HG03066 (cell line): ENCODE results near the gene LRRC1.
A peak's percentile ranks its signal among the peaks of the same experiment; 100 is the strongest.

Experiments used
- ATAC-seq: cut with Tn5 transposase; IDR thresholded peaks from one replicate; pipeline ENCODE4 v1.9.1; 2021; ENCODE audit warnings: low read depth; ENCODE audit not compliant: unreplicated experiment

Gene LRRC1

GRCh38 chr6:53918854-53919510 lies 124.2 kb downstream of the LRRC1 start:
- no peak for ATAC-seq

- ATAC-seq: no peak
Observed at GRCh38 chr6:53919881-53920360, 125.1 kb downstream of the LRRC1 start.

GRCh38 chr6:53920881-53921280 lies 126.1 kb downstream of the LRRC1 start:
- no peak for ATAC-seq

DNA sequence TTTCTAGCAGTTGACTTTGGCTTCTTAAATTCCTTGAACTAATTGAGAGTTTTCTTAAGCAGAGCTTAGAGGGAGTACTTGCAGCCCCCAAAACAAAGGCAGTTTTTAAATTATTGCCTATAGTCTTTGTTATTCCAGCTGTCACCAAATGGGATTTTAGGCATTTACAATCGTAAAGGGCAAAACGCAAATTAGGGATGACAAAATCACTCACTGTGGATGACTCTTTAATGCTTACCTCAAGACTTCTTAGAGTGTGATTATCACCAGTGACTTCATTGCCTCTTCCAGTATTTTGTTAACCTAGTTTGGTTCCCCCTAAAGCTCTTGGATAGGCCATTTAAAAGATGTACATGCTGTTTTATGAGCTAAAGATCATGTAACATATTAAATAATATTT lies 126.8 kb downstream of the LRRC1 start:
- ATAC-seq: no peak

DNA sequence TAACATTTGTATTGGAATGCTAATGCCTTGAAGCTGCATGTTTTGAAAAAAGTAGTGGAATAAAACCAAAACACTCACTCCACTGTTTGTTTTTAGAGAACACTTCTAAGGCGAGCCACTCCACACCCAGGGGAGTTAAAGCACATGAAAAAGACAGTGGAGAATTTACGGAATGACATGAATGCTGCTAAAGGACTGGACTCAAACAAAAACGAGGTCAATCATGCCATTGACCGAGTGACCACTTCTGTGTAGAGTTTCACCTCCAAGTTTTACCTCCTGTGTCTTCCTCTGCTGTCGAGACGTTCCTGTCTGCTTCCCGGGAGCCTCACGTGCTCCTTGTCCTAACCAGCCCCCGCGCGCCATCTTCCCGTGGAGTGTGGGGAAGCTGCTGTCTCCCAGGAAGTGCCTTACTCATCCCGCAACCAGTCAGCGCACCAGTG lies 127.8 kb downstream of the LRRC1 start:
- ATAC-seq: no peak

- ATAC-seq: peak; percentile 69
Observed at GRCh38 chr6:53924277-53924676, 129.5 kb downstream of the LRRC1 start.

- ATAC-seq: no peak
Observed at GRCh38 chr6:53924821-53925422, 130.1 kb downstream of the LRRC1 start.

- no peak for ATAC-seq
Observed at GRCh38 chr6:53925891-53926290, 131.1 kb downstream of the LRRC1 start.

DNA sequence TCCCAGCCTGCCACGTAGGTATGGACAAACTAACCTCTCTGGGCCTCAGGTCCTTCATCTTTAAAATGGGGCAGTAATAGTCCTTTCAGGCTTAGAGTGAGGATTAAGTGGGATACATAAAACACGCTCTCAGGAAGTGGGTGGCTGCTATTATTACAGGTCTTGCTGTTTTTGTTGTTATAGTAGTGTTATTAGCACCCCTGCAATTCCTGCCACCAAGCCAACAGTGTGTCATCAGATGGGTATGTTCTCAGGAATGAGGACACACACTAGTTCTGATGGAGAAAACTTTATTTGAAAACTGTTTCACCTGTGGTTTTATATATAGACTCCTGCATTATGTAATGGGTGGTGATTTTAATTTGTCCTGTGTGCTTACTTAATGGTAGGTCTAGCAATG lies 131.7 kb downstream of the LRRC1 start:
- no peak for ATAC-seq

GRCh38 chr6:53928641-53929040 lies 133.8 kb downstream of the LRRC1 start:
- no peak for ATAC-seq

GRCh38 chr6:53929041-53929820 lies 134.4 kb downstream of the LRRC1 start:
- ATAC-seq: no peak

DNA sequence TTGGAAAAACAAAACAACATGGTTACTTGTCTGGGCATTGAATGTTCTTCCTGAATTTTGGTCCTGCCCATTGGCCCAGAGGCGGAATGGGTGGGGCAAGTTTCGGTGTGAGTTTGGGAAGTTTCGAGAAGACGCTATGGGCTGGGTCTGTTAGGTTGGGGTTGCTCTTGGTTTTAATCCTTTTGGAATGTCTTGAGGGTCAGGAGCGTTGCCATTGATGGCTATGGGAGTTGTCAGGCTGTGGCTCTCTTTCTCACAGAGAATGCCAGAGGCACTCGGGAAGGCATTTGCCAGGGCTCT lies 135.0 kb downstream of the LRRC1 start:
- ATAC-seq: no peak

- ATAC-seq: no peak
Observed at GRCh38 chr6:53930330-53930729, 135.5 kb downstream of the LRRC1 start.

- no peak for ATAC-seq
Observed at GRCh38 chr6:53931086-53931485, 136.3 kb downstream of the LRRC1 start.

DNA sequence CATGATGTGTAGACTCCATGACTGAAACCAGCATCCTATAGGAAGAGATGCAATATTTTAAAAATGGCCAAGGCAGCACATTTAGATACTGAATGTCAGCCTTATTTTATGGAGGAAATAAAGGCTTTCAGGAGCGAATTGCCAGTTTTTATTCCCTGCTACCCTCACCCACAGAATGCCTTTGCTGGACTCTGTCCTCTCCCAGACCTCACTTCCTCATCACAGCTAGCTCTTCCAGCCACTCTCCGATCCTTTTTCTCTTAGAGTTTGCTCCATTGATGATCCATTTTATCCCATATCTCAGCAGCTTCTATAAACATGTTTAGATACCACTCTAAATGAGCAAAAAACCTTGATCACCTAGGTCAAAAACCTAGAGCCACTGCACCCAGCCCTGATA lies 137.7 kb downstream of the LRRC1 start:
- no peak for ATAC-seq

GRCh38 chr6:53934023-53934422 lies 139.2 kb downstream of the LRRC1 start:
- ATAC-seq: no peak

DNA sequence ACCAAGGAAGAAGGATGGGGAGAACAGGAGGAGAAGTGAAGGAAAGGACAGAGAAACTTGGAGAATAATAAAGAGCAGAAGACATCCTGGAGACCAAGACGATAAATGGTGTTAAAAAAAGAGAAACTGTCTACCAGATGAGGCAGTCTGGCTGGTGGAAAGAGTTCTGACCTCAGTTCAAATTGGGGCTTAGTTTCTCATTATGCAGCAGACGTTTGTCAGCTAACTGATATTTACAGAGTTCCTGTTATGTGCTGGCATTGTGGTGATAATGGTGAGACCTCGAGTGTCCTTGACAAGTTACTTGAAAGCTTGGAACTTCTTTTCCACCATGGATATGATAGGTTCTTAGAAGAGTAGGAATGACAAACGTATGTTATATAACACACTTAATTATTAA lies 142.7 kb downstream of the LRRC1 start:
- ATAC-seq: no peak

GRCh38 chr6:53938810-53939209 lies 144.0 kb downstream of the LRRC1 start:
- ATAC-seq: no peak

DNA sequence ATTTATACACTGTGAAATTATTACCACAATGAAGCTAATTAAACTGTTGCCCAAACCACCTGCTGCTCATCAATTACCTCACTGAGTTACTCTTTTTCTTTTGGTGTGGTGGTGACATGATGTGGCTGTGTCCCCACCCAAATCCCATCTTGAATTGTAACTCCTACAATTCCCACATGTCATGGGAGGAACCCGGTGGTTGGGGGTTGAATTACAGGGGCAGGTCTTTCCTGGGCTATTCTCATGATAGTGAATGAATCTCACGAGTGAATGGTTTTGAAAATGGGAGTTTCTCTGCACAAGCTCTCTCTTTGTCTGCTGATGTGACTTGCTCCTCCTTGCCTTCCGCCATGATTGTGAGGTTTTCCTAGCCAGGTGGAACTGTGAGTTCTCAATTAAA lies 145.0 kb downstream of the LRRC1 start:
- ATAC-seq: no peak

GRCh38 chr6:53943395-53943794 lies 148.6 kb downstream of the LRRC1 start:
- no peak for ATAC-seq

- ATAC-seq: no peak
Observed at GRCh38 chr6:53944091-53944490, 149.3 kb downstream of the LRRC1 start.

DNA sequence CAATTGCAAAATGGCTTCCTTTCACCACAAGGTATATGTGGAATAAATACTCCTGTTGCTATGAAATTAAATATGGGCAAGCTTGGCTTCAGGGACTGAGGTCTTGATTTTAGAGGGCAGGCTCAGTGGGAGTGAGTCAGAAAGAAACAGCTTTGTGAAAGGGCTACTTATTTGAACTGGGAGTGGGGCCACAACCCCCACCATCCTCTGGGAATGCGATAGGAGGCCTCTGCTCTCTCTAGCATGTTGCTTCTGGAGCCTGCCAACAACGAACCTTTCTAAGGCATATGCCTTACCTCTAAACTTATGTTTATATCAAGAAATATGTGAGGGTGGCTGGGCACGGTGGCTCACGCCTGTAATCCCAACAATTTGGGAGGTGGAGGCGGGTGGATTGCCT lies 149.7 kb downstream of the LRRC1 start:
- ATAC-seq: no peak
